ENCODE results near the gene SPACA4.
A peak's percentile ranks its signal among the peaks of the same experiment; 100 is the strongest.

The SPACA4 gene

GRCh38 chr19:48617146-48617937, 10.8 kb downstream of the SPACA4 start:
- Mint-ChIP-seq H3K9me3 (no peaks in the 10 kb centered on the region), H3K4me1 (ENCODE audit: low read depth in 2 of 2) (peaks cover 40 to 42% of the 10 kb centered on the region in 2 donors), H3K36me3 (ENCODE audit: insufficient read depth) (peaks cover 77% of the 10 kb centered on the region), H3K27me3 (no peaks in the 10 kb centered on the region), H3K4me3 (peak overlapping the region; percentile 97), H3K27ac (peak overlapping the region; percentile 97 to 99)
- ATAC-seq (replicated peaks) (no peak), DNase-seq (no peak)

DNA sequence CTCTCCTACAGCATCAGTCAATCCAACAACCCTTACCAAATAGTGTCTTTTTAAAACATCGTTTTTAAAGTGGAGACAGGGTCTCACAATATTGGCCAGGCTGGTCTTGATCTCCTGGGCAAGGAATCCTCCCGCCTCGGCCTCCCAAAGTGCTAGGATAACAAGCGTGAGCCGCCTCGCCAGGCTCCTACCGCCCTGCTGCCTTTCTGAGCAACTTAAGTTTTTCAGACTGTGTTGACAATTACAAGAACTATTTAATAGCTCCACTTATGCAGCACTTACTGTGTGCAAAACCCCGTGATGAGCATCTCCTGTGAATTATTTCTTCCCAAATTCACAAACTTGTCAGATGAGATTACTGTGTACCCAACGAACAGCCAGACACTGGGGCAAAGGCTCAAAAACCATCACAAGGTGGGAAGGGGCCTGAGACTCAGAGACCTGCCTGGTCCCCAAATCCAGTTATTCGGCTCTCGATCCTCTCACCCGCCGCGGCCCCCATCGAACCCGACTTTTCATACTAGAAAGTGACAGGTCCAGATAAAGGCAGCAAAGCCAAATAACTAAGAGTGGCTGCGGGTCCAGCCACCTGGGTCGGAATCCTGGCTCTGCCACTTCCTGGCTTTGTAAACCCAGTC, 11.9 kb downstream of the SPACA4 start:
- peak overlapping the region; percentile 97 for H3K4me3 Mint-ChIP-seq
- peak overlapping the region; percentile 97 to 99 for H3K27ac Mint-ChIP-seq
- no peaks in the 10 kb centered on the region for H3K9me3 Mint-ChIP-seq
- H3K27me3 Mint-ChIP-seq, result no peaks in the 10 kb centered on the region
- DNase-seq, result no peak
- ATAC-seq (replicated peaks), result no peak
- H3K4me1 Mint-ChIP-seq (ENCODE audit: low read depth in 2 of 2), result peaks cover 44 to 45% of the 10 kb centered on the region in 2 donors
- H3K36me3 Mint-ChIP-seq (ENCODE audit: insufficient read depth), result peaks cover 76% of the 10 kb centered on the region

DNA sequence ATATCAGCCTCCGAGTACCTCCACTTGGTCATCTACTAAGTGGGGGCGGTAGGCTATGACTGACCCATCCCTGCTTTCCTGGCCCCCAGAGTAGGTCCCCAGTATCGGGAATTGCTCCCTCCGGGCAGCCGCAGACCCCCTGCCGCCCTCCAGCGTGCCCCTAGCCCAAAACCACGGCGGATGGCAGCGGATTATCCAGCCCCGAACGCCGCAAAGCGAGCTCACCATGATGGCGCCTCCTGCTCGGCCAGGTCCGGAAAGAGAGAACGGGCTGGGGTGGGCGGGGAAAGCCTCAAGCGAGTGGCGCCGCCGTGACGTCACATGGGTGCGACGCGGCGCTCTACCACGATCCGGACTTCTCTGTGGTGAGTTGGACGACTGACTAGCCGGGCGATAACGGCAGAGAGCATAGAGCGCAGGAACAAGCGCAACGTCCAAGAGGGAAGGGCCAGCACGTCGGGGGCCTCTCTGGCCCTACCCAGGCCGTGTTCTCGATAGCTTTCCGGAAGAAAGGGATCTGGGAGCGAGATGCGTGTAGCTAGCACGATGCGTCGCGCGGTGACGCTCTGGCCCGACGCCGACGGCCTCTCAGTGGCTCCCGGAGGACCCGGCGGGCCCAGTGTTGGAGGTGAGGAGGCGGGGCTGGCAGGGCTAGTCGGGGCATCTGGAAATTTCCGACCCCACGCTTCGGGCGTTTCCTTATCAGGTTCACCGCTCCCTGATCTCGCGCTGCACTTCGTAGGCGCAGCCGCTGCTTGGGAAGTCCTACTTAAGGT, 12.6 kb downstream of the SPACA4 start, which contains the start of the genes RPL18 and SPHK2:
TSS of gene RPL18 (minus strand) at position 263 of the 776 bp plus-strand sequence. CDS start at position 228, 35 bp downstream.
TSS of gene SPHK2 (plus strand) at position 591 of the 776 bp plus-strand sequence. CDS start 1,009 bp downstream, outside the sequence.
- Mint-ChIP-seq H3K27me3 (no peaks in the 10 kb centered on the region), H3K36me3 (ENCODE audit: insufficient read depth) (peaks cover 73% of the 10 kb centered on the region), H3K27ac (peak within 1 kb of the TSS; percentile 97 to 99), H3K4me1 (ENCODE audit: low read depth in 2 of 2) (peaks cover 47 to 52% of the 10 kb centered on the region in 2 donors), H3K4me3 (peak within 1 kb of the TSS; percentile 97), H3K9me3 (no peaks in the 10 kb centered on the region)
- ATAC-seq (replicated peaks) (peak; percentile 82), DNase-seq (peak; percentile 91 to 93 (median 93))

- ATAC-seq (replicated peaks), result no peak
- peak overlapping the region; percentile 97 for H3K4me3 Mint-ChIP-seq
- no peak for DNase-seq
- peaks cover 52 to 57% of the 10 kb centered on the region in 2 donors for H3K4me1 Mint-ChIP-seq (ENCODE audit: low read depth in 2 of 2)
- H3K27ac Mint-ChIP-seq, result peak overlapping the region; percentile 97 to 99
- no peaks in the 10 kb centered on the region for H3K9me3 Mint-ChIP-seq
- H3K36me3 Mint-ChIP-seq (ENCODE audit: insufficient read depth), result peaks cover 68% of the 10 kb centered on the region
- no peaks in the 10 kb centered on the region for H3K27me3 Mint-ChIP-seq
Measured at GRCh38 chr19:48619692-48620585, 13.4 kb downstream of the SPACA4 start.

- Mint-ChIP-seq H3K4me3 (peak overlapping the region; percentile 85 to 89), H3K36me3 (ENCODE audit: insufficient read depth) (peaks cover 38% of the 10 kb centered on the region), H3K27me3 (no peaks in the 10 kb centered on the region), H3K27ac (peak overlapping the region; percentile 91 to 98), H3K4me1 (ENCODE audit: low read depth in 2 of 2) (peaks cover 40 to 43% of the 10 kb centered on the region in 2 donors), H3K9me3 (no peaks in the 10 kb centered on the region)
- ATAC-seq (replicated peaks) (no peak), DNase-seq (no peak)
Measured at GRCh38 chr19:48623556-48624066, 17.1 kb downstream of the SPACA4 start.

DNA sequence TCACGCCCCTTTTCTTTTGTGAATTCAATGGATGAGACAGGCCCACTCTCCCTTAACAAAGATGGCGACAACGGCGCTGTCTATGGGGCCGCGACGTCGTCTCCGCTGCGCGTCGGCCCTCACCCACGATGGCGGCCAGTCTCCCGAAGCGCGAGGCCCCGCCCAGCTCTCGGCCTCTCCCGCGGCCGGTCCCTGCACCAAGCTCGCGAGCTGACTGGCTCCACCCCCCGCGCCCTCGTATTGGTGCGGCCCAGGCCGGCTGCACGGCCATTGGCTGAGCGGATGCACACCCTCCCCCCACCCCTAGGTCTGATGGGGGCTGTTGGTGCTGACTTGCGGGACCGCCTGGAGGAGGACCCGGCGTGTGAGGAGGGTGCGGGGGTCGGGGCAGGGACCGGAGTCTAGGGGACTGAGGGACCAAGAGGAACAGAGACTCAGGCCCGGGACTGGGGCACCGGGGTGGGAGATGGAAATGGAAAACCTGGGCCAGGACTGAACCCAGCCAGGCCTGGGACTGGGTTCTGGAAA, 17.6 kb downstream of the SPACA4 start:
- DNase-seq (peak; percentile 83 to 91 (median 89)), ATAC-seq (replicated peaks) (peak; percentile 61)
- peaks cover 36% of the 10 kb centered on the region for H3K36me3 Mint-ChIP-seq (ENCODE audit: insufficient read depth)
- H3K4me1 Mint-ChIP-seq (ENCODE audit: low read depth in 2 of 2), result peaks cover 38 to 44% of the 10 kb centered on the region in 2 donors
- H3K9me3 Mint-ChIP-seq, result no peaks in the 10 kb centered on the region
- H3K4me3 Mint-ChIP-seq, result peak overlapping the region; percentile 85 to 89
- no peaks in the 10 kb centered on the region for H3K27me3 Mint-ChIP-seq
- peak overlapping the region; percentile 91 to 98 for H3K27ac Mint-ChIP-seq

- Mint-ChIP-seq H3K9me3 (no peaks in the 10 kb centered on the region), H3K4me1 (ENCODE audit: low read depth in 2 of 2) (peaks cover 31 to 36% of the 10 kb centered on the region in 2 donors), H3K36me3 (ENCODE audit: insufficient read depth) (peaks cover 39% of the 10 kb centered on the region), H3K4me3 (peak overlapping the region; percentile 3 to 85), H3K27ac (peak overlapping the region; percentile 91 to 98), H3K27me3 (no peaks in the 10 kb centered on the region)
- no peak for ATAC-seq (replicated peaks)
- no peak for DNase-seq
Measured at GRCh38 chr19:48624791-48625723, 18.5 kb downstream of the SPACA4 start.

DNA sequence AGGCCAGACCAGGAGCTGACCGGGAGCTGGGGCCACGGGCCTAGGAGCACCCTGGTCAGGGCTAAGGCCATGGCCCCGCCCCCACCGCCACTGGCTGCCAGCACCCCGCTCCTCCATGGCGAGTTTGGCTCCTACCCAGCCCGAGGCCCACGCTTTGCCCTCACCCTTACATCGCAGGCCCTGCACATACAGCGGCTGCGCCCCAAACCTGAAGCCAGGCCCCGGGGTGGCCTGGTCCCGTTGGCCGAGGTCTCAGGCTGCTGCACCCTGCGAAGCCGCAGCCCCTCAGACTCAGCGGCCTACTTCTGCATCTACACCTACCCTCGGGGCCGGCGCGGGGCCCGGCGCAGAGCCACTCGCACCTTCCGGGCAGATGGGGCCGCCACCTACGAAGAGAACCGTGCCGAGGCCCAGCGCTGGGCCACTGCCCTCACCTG, 19.4 kb downstream of the SPACA4 start:
- H3K4me3 Mint-ChIP-seq, result no peak overlapping the region
- H3K27me3 Mint-ChIP-seq, result no peaks in the 10 kb centered on the region
- peak overlapping the region in 1 of 2 donors; percentile 91 for H3K27ac Mint-ChIP-seq
- DNase-seq, result no peak
- ATAC-seq (replicated peaks), result no peak
- peaks cover 41% of the 10 kb centered on the region for H3K36me3 Mint-ChIP-seq (ENCODE audit: insufficient read depth)
- H3K4me1 Mint-ChIP-seq (ENCODE audit: low read depth in 2 of 2), result peaks cover 31 to 36% of the 10 kb centered on the region in 2 donors
- H3K9me3 Mint-ChIP-seq, result no peaks in the 10 kb centered on the region

GRCh38 chr19:48627201-48627864, 20.8 kb downstream of the SPACA4 start:
- DNase-seq (peak in 1 of 3 experiments; percentile 34), ATAC-seq (replicated peaks) (peak; percentile 67)
- H3K9me3 Mint-ChIP-seq, result no peaks in the 10 kb centered on the region
- H3K4me1 Mint-ChIP-seq (ENCODE audit: low read depth in 2 of 2), result peaks cover 30 to 36% of the 10 kb centered on the region in 2 donors
- peaks cover 46% of the 10 kb centered on the region for H3K36me3 Mint-ChIP-seq (ENCODE audit: insufficient read depth)
- no peaks in the 10 kb centered on the region for H3K27me3 Mint-ChIP-seq
- H3K4me3 Mint-ChIP-seq, result peak overlapping the region; percentile 22 to 34
- peak overlapping the region in 1 of 2 donors; percentile 80 for H3K27ac Mint-ChIP-seq

GRCh38 chr19:48627865-48628314, 21.3 kb downstream of the SPACA4 start:
- peaks cover 51% of the 10 kb centered on the region for H3K36me3 Mint-ChIP-seq (ENCODE audit: insufficient read depth)
- no peaks in the 10 kb centered on the region for H3K27me3 Mint-ChIP-seq
- peak overlapping the region in 1 of 2 donors; percentile 80 for H3K27ac Mint-ChIP-seq
- no peak overlapping the region for H3K4me3 Mint-ChIP-seq
- H3K9me3 Mint-ChIP-seq, result no peaks in the 10 kb centered on the region
- no peak for ATAC-seq (replicated peaks)
- DNase-seq, result no peak
- H3K4me1 Mint-ChIP-seq (ENCODE audit: low read depth in 2 of 2), result peaks cover 27 to 36% of the 10 kb centered on the region in 2 donors

Data from effector memory CD8-positive, alpha-beta T cell (primary cell).